Mucosa of stomach (tissue), 1 donor: ENCODE measurements around the gene MID1.

Experiments
- H3K27me3 ChIP-seq: one replicate; pipeline ENCODE4 v1.7.0; 2013; ENCODE audit warnings: mild to moderate bottlenecking, low read length; ENCODE audit not compliant: control insufficient read depth, insufficient read depth
- H3K36me3 ChIP-seq: one replicate; pipeline ENCODE4 v1.7.0; 2013; ENCODE audit warnings: low read length; ENCODE audit not compliant: control insufficient read depth, insufficient read depth
- H3K4me1 ChIP-seq: one replicate; pipeline ENCODE4 v1.7.0; 2013; ENCODE audit warnings: mild to moderate bottlenecking, low read length; ENCODE audit not compliant: control insufficient read depth, insufficient read depth
- H3K4me3 ChIP-seq: one replicate; pipeline ENCODE4 v1.7.0; 2013; ENCODE audit warnings: low read length
- H3K9ac ChIP-seq: one replicate; pipeline ENCODE4 v1.7.0; 2013; ENCODE audit warnings: mild to moderate bottlenecking, low read length, moderate library complexity
- H3K9me3 ChIP-seq: one replicate; pipeline ENCODE4 v1.7.0; 2013; ENCODE audit warnings: mild to moderate bottlenecking, low read length, moderate library complexity; ENCODE audit not compliant: control insufficient read depth
- donor health status: Pancreatic carcinoma.

The MID1 gene

GRCh38 chrX:10401239-10401638, 219.1 kb downstream of the MID1 start:
- Histone ChIP-seq H3K27me3 (no peaks in the 10 kb centered on the region), H3K36me3 (no peaks in the 10 kb centered on the region), H3K4me1 (no peaks in the 10 kb centered on the region), H3K9ac (no peak overlapping the region), H3K9me3 (no peaks in the 10 kb centered on the region), H3K4me3 (no peak overlapping the region)

GRCh38 chrX:10399043-10399741, 221.2 kb downstream of the MID1 start:
- no peaks in the 10 kb centered on the region for H3K4me1 ChIP-seq
- H3K4me3 ChIP-seq: no peak overlapping the region
- H3K36me3 ChIP-seq: no peaks in the 10 kb centered on the region
- H3K27me3 ChIP-seq: no peaks in the 10 kb centered on the region
- H3K9ac ChIP-seq: no peak overlapping the region
- no peaks in the 10 kb centered on the region for H3K9me3 ChIP-seq

GRCh38 chrX:10398215-10398614, 222.2 kb downstream of the MID1 start:
- no peaks in the 10 kb centered on the region for H3K4me1 ChIP-seq
- no peaks in the 10 kb centered on the region for H3K36me3 ChIP-seq
- H3K4me3 ChIP-seq: no peak overlapping the region
- no peaks in the 10 kb centered on the region for H3K9me3 ChIP-seq
- no peak overlapping the region for H3K9ac ChIP-seq
- H3K27me3 ChIP-seq: no peaks in the 10 kb centered on the region

GRCh38 chrX:10397349-10397748, 223.0 kb downstream of the MID1 start:
- Histone ChIP-seq H3K9ac (no peak overlapping the region), H3K36me3 (no peaks in the 10 kb centered on the region), H3K4me3 (no peak overlapping the region), H3K4me1 (no peaks in the 10 kb centered on the region), H3K27me3 (no peaks in the 10 kb centered on the region), H3K9me3 (no peaks in the 10 kb centered on the region)

- H3K27me3 ChIP-seq: no peaks in the 10 kb centered on the region
- no peaks in the 10 kb centered on the region for H3K4me1 ChIP-seq
- no peaks in the 10 kb centered on the region for H3K9me3 ChIP-seq
- no peak overlapping the region for H3K9ac ChIP-seq
- H3K4me3 ChIP-seq: no peak overlapping the region
- no peaks in the 10 kb centered on the region for H3K36me3 ChIP-seq
Measured at GRCh38 chrX:10395643-10396042, 224.7 kb downstream of the MID1 start.
